K562 (cell line): ENCODE measurements around the gene POR. TPM values are rescaled to one million over a fixed set of nuclear protein-coding genes. Genes with fewer than 3 reads are reported as not detected.

Experiments
- KLF16 ChIP-seq: IDR thresholded peaks from 2 replicates; pipeline ENCODE4 v1.6.1; 2016; ENCODE audit warnings: antibody characterized with exemption
- MYBL2 ChIP-seq, 2 experiments: fragments of 450-650 bp in 1 of 2; sonication (generic) in 1 of 2; formaldehyde crosslinking in 1 of 2; IDR thresholded peaks; 2 replicates each; pipeline versions ENCODE4 v1.6.1 to v1.8.1; 2017 to 2022; ENCODE audit warnings: borderline replicate concordance in 1 of 2, inconsistent platforms in 1 of 2, low read depth in 1 of 2, mild to moderate bottlenecking in 1 of 2, missing genetic modification reagents in 1 of 2, moderate library complexity in 1 of 2
- SRF ChIP-seq, 2 experiments: fragments of 250-450, 450-650 bp in 1 of 2; sonication (Bioruptor Pico) in 1 of 2; sonication (generic) in 1 of 2; formaldehyde crosslinking; IDR thresholded peaks; 2 replicates each; pipeline versions ENCODE4 v1.5.0 to v1.5.1; 2020 to 2022; ENCODE audit warnings: mild to moderate bottlenecking in 1 of 2, missing genetic modification reagents in 1 of 2
- STAT5B ChIP-seq: fragments of 250-450 bp; sonication (Bioruptor Pico); IDR thresholded peaks from 2 replicates; pipeline ENCODE4 v1.8.0; 2021; ENCODE audit warnings: mild to moderate bottlenecking, inconsistent platforms
- TRIM28 ChIP-seq: fragments of 450-650 bp; IDR thresholded peaks from 2 replicates; pipeline ENCODE4 v1.6.1; 2017
- ZBTB40 ChIP-seq, 2 experiments: fragments of 450-650 bp in 1 of 2; sonication (generic) in 1 of 2; formaldehyde crosslinking in 1 of 2; IDR thresholded peaks; 2 replicates each; pipeline versions ENCODE4 v1.7.1 to v1.9.0; 2016 to 2022; ENCODE audit warnings: inconsistent platforms in 1 of 2, mild to moderate bottlenecking in 1 of 2, missing genetic modification reagents in 1 of 2
- ZNF277 ChIP-seq: fragments of 250-450 bp; sonication (Bioruptor Pico); IDR thresholded peaks from 2 replicates; pipeline ENCODE4 v1.8.0; 2022; ENCODE audit warnings: inconsistent platforms, mild to moderate bottlenecking, moderate library complexity, borderline replicate concordance
- ZNF584 ChIP-seq: fragments of 200-800 bp; sonication (Bioruptor generic); IDR thresholded peaks from 2 replicates; pipeline ENCODE4 v1.6.1; 2016; ENCODE audit warnings: low read depth, mild to moderate bottlenecking, missing genetic modification characterization, missing compliant biosample characterization
- ZNF764 ChIP-seq: fragments of 250-450 bp; sonication (Bioruptor Pico); IDR thresholded peaks from 2 replicates; pipeline ENCODE4 v1.4.0; 2020; ENCODE audit warnings: low read depth, mild to moderate bottlenecking, moderate library complexity
- polyA plus RNA-seq, 8 experiments: library from polyadenylated mRNA; depleted of rRNA in 4 of 8; stranded (reverse) in 5 of 8; unstranded in 3 of 8; fragments of >200 nt; fragmentation: Nextera tagmentation in 2 of 8; fragmentation: Illumina TruSeq in 1 of 8; extraction: Ambion mirVana in 2 of 8; extraction: Trizol in 1 of 8; gene quantifications; 2 replicates each; pipeline versions ENCODE4 v1.2.1 to v1.2.3, GENCODE V29; 2011 to 2014; ENCODE audit warnings: inconsistent platforms in 1 of 8, missing spikeins in 1 of 8
- total RNA-seq, 7 experiments: library from RNA; depleted of rRNA in 6 of 7; stranded (reverse); fragments of >200 nt in 6 of 7; fragmentation: Illumina TruSeq in 2 of 7; extraction: Trizol in 2 of 7; gene quantifications; 2 replicates each; pipeline versions ENCODE4 v1.2.1 to v1.2.3, GENCODE V29; 2011 to 2021; ENCODE audit warnings: low replicate concordance in 1 of 7
- TF ChIP-seq, protein P1 (sequence below): fragments of 450-650 bp; IDR thresholded peaks from 2 replicates; pipeline ENCODE4 v1.6.1; 2018; ENCODE audit not compliant: partially characterized antibody
- TF ChIP-seq, protein P2 (sequence below): fragments of 250-450 bp; sonication (Bioruptor Pico); IDR thresholded peaks from 2 replicates; pipeline ENCODE4 v1.8.0; 2021; ENCODE audit warnings: borderline replicate concordance, mild to moderate bottlenecking, moderate library complexity; ENCODE audit not compliant: poor library complexity, severe bottlenecking

POR gene
- total and polyA plus RNA-seq, 9 of the 15 experiments (the other 6 are each of a cell fraction or from before 2014, with no cell fraction given) = 4.7 to 142 (median 40.8) TPM

- TF ChIP-seq ZBTB40 (IDR thresholded peaks at IDR 0.05) (no peak), ZBTB40 (CRISPR knock-in tag; IDR thresholded peaks at IDR 0.05) (no peak), MYBL2 (IDR thresholded peaks at IDR 0.05; ENCODE audit: low read depth) (no peak), MYBL2 (CRISPR knock-in tag; IDR thresholded peaks at IDR 0.05; ENCODE audit: borderline replicate concordance) (no peak), ZNF764 (no peak), STAT5B (CRISPR knock-in tag) (no peak), ZNF584 (no peak), KLF16 (no peak), TRIM28 (no peak), SRF (CRISPR knock-in tag; IDR thresholded peaks at IDR 0.05) (no peak), ZNF277 (CRISPR knock-in tag) (no peak)
- TF ChIP-seq, protein P1, sequence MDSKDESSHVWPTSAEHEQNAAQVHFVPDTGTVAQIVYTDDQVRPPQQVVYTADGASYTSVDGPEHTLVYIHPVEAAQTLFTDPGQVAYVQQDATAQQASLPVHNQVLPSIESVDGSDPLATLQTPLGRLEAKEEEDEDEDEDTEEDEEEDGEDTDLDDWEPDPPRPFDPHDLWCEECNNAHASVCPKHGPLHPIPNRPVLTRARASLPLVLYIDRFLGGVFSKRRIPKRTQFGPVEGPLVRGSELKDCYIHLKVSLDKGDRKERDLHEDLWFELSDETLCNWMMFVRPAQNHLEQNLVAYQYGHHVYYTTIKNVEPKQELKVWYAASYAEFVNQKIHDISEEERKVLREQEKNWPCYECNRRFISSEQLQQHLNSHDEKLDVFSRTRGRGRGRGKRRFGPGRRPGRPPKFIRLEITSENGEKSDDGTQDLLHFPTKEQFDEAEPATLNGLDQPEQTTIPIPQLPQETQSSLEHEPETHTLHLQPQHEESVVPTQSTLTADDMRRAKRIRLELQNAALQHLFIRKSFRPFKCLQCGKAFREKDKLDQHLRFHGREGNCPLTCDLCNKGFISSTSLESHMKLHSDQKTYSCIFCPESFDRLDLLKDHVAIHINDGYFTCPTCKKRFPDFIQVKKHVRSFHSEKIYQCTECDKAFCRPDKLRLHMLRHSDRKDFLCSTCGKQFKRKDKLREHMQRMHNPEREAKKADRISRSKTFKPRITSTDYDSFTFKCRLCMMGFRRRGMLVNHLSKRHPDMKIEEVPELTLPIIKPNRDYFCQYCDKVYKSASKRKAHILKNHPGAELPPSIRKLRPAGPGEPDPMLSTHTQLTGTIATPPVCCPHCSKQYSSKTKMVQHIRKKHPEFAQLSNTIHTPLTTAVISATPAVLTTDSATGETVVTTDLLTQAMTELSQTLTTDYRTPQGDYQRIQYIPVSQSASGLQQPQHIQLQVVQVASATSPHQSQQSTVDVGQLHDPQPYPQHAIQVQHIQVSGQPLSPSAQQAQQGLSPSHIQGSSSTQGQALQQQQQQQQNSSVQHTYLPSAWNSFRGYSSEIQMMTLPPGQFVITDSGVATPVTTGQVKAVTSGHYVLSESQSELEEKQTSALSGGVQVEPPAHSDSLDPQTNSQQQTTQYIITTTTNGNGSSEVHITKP = no peak
- TF ChIP-seq, protein P2, sequence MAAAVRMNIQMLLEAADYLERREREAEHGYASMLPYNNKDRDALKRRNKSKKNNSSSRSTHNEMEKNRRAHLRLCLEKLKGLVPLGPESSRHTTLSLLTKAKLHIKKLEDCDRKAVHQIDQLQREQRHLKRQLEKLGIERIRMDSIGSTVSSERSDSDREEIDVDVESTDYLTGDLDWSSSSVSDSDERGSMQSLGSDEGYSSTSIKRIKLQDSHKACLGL (CRISPR knock-in tag) = no peak
Observed at GRCh38 chr7:76020031-76020714, 105.2 kb downstream of the POR start (continued).
